MG63 (cell line): Measurements from ENCODE around the gene WDR48. TPM values are rescaled to one million over a fixed set of nuclear protein-coding genes. Genes with fewer than 3 reads are reported as not detected.
A peak's percentile ranks its signal among the peaks of the same experiment; 100 is the strongest.

ENCODE experiments used
- DNase-seq: peaks from one replicate; pipeline ENCODE4 v3.0.0-alpha.2; 2020
- H3K27me3 ChIP-seq: fragments of 250-450 bp; sonication (Bioruptor Pico); 2 replicates; pipeline ENCODE4 v1.5.1; 2020; ENCODE audit warnings: mild to moderate bottlenecking, moderate library complexity
- H3K36me3 ChIP-seq: fragments of 250-450 bp; sonication (Bioruptor Pico); 2 replicates; pipeline ENCODE4 v1.5.1; 2020; ENCODE audit warnings: mild to moderate bottlenecking, moderate library complexity
- H3K4me3 ChIP-seq: fragments of 250-450 bp; sonication (Bioruptor Pico); 2 replicates; pipeline ENCODE4 v1.5.1; 2020; ENCODE audit warnings: mild to moderate bottlenecking, moderate library complexity
- H3K9me3 ChIP-seq: fragments of 250-450 bp; sonication (Bioruptor Pico); 2 replicates; pipeline ENCODE4 v1.5.1; 2020; ENCODE audit warnings: mild to moderate bottlenecking, moderate library complexity
- total RNA-seq: library from RNA; depleted of rRNA; stranded (reverse); fragments of >200 nt; shearing (Covaris generic); gene quantifications from 2 replicates; pipeline ENCODE4 v1.2.3, GENCODE V29; 2014; ENCODE audit warnings: low replicate concordance

Gene WDR48
- total RNA-seq, 1 experiment from 2014 or later, result 9.3 TPM

- H3K4me3 ChIP-seq, result no peak overlapping the region
- no peaks in the 10 kb centered on the region for H3K36me3 ChIP-seq
- no peaks in the 10 kb centered on the region for H3K9me3 ChIP-seq
- no peak for DNase-seq
- no peaks in the 10 kb centered on the region for H3K27me3 ChIP-seq
These were observed 43.2 kb downstream of the WDR48 start for GRCh38 chr3:39094851-39095677.

GRCh38 chr3:39095778-39096177 lies 44.0 kb downstream of the WDR48 start:
- Histone ChIP-seq H3K9me3 (no peaks in the 10 kb centered on the region), H3K27me3 (no peaks in the 10 kb centered on the region), H3K36me3 (no peaks in the 10 kb centered on the region), H3K4me3 (no peak overlapping the region)
- DNase-seq, result no peak

- Histone ChIP-seq H3K36me3 (no peaks in the 10 kb centered on the region), H3K4me3 (no peak overlapping the region), H3K9me3 (no peaks in the 10 kb centered on the region), H3K27me3 (no peaks in the 10 kb centered on the region)
- DNase-seq, result no peak
These were observed 45.0 kb downstream of the WDR48 start for GRCh38 chr3:39096775-39097174.

GRCh38 chr3:39097716-39098472 lies 46.1 kb downstream of the WDR48 start:
- H3K36me3 ChIP-seq, result no peaks in the 10 kb centered on the region
- H3K4me3 ChIP-seq, result no peak overlapping the region
- H3K9me3 ChIP-seq, result no peaks in the 10 kb centered on the region
- no peaks in the 10 kb centered on the region for H3K27me3 ChIP-seq
- no peak for DNase-seq

GRCh38 chr3:39098473-39099000 lies 46.7 kb downstream of the WDR48 start:
- H3K27me3 ChIP-seq, result no peaks in the 10 kb centered on the region
- no peaks in the 10 kb centered on the region for H3K36me3 ChIP-seq
- no peaks in the 10 kb centered on the region for H3K9me3 ChIP-seq
- DNase-seq, result no peak
- H3K4me3 ChIP-seq, result no peak overlapping the region

GRCh38 chr3:39099242-39099641 lies 47.4 kb downstream of the WDR48 start:
- no peaks in the 10 kb centered on the region for H3K27me3 ChIP-seq
- DNase-seq, result no peak
- no peak overlapping the region for H3K4me3 ChIP-seq
- H3K36me3 ChIP-seq, result no peaks in the 10 kb centered on the region
- H3K9me3 ChIP-seq, result no peaks in the 10 kb centered on the region

GRCh38 chr3:39099738-39100499 lies 48.1 kb downstream of the WDR48 start:
- Histone ChIP-seq H3K4me3 (no peak overlapping the region), H3K36me3 (no peaks in the 10 kb centered on the region), H3K9me3 (no peaks in the 10 kb centered on the region), H3K27me3 (no peaks in the 10 kb centered on the region)
- no peak for DNase-seq

GRCh38 chr3:39100500-39100886 lies 48.7 kb downstream of the WDR48 start:
- Histone ChIP-seq H3K4me3 (no peak overlapping the region), H3K36me3 (no peaks in the 10 kb centered on the region), H3K27me3 (no peaks in the 10 kb centered on the region), H3K9me3 (no peaks in the 10 kb centered on the region)
- no peak for DNase-seq

GRCh38 chr3:39101022-39101689 lies 49.3 kb downstream of the WDR48 start:
- peak; percentile 17 for DNase-seq
- Histone ChIP-seq H3K27me3 (no peaks in the 10 kb centered on the region), H3K9me3 (no peaks in the 10 kb centered on the region), H3K36me3 (no peaks in the 10 kb centered on the region), H3K4me3 (no peak overlapping the region)

GRCh38 chr3:39102504-39103323 lies 50.9 kb downstream of the WDR48 start:
- DNase-seq, result no peak
- no peaks in the 10 kb centered on the region for H3K9me3 ChIP-seq
- H3K36me3 ChIP-seq, result no peaks in the 10 kb centered on the region

GRCh38 chr3:39103324-39103693 lies 51.5 kb downstream of the WDR48 start:
- Histone ChIP-seq H3K4me3 (no peak overlapping the region), H3K36me3 (no peaks in the 10 kb centered on the region), H3K27me3 (no peaks in the 10 kb centered on the region), H3K9me3 (no peaks in the 10 kb centered on the region)
- no peak for DNase-seq

More at GRCh38 chr3:39102504-39103323, 50.9 kb downstream of the WDR48 start:
- H3K4me3 ChIP-seq, result no peak overlapping the region
- H3K27me3 ChIP-seq, result no peaks in the 10 kb centered on the region

GRCh38 chr3:39103791-39104552 lies 52.2 kb downstream of the WDR48 start:
- no peak for DNase-seq
- no peaks in the 10 kb centered on the region for H3K36me3 ChIP-seq
- no peak overlapping the region for H3K4me3 ChIP-seq
- no peaks in the 10 kb centered on the region for H3K27me3 ChIP-seq
- no peaks in the 10 kb centered on the region for H3K9me3 ChIP-seq

GRCh38 chr3:39104961-39105686 lies 53.3 kb downstream of the WDR48 start:
- no peak overlapping the region for H3K4me3 ChIP-seq
- H3K9me3 ChIP-seq, result no peaks in the 10 kb centered on the region
- no peaks in the 10 kb centered on the region for H3K27me3 ChIP-seq
- no peaks in the 10 kb centered on the region for H3K36me3 ChIP-seq
- DNase-seq, result no peak

- DNase-seq, result no peak
- H3K4me3 ChIP-seq, result no peak overlapping the region
- no peaks in the 10 kb centered on the region for H3K27me3 ChIP-seq
These were observed 53.9 kb downstream of the WDR48 start for GRCh38 chr3:39105687-39106063.

More at GRCh38 chr3:39105687-39106063, 53.9 kb downstream of the WDR48 start:
- Histone ChIP-seq H3K36me3 (no peaks in the 10 kb centered on the region), H3K9me3 (no peaks in the 10 kb centered on the region)
